K562 (cell line): ENCODE data around the gene TFCP2. TPM values are rescaled to one million over a fixed set of nuclear protein-coding genes. Genes with fewer than 3 reads are reported as not detected.
A peak's percentile ranks its signal among the peaks of the same experiment; 100 is the strongest.

Experiments used
- ATAC-seq: fragments of 200-7000 bp; cut with Tn5 transposase; 3 replicates; pipeline ENCODE4 v1.9.1; 2020; ENCODE audit warnings: moderate library complexity
- BruUV-seq: library from RNA; stranded (reverse); fragments of 400-500 nt; replicated peaks from 2 replicates; lab custom pipeline; 2021; lab: Mats Ljungman, UMichigan
- CTCF ChIA-PET: fragments of 300-600 bp; formaldehyde crosslinking; extraction: SDS; loops from one replicate; lab custom pipeline; 2021; ENCODE audit warnings: low intra/inter-chr PET ratio; lab: Yijun Ruan, JAX
- POLR2A ChIA-PET: fragments of 300-600, 350-650 bp; sonication (Branson Sonifier 250); formaldehyde crosslinking; extraction: SDS; loops from one replicate; lab custom pipeline; 2021; ENCODE audit warnings: antibody characterized with exemption, inconsistent platforms; lab: Yijun Ruan, JAX
- DNase-seq, 4 experiments: peaks; one replicate each; pipeline versions ENCODE4 v3.0.0 to v3.0.0-alpha.2; 2011 to 2018; ENCODE audit warnings: low spot score in 3 of 4, mixed read lengths in 3 of 4; ENCODE audit errors: extremely low read depth in 1 of 4
- FAIRE-seq: peaks from 2 replicates; lab custom pipeline; 2011; peaks lifted over from hg19 to GRCh38; lab: Jason Lieb, UNC
- H2AFZ ChIP-seq: 2 replicates; pipeline ENCODE4 v1.6.0; 2011; ENCODE audit warnings: low read depth, low read length, control low read depth, inconsistent platforms
- H3K27ac ChIP-seq: fragments of 200-600 bp; 3 replicates; pipeline ENCODE4 v1.8.0; 2011; ENCODE audit warnings: low read depth, mild to moderate bottlenecking, control low read depth, inconsistent platforms, low read length, moderate library complexity, mixed read lengths; ENCODE audit errors: extremely low read depth
- H3K27me3 ChIP-seq, 2 experiments: fragments of 300-600 bp in 1 of 2; 2 replicates in 1 of 2; 3 replicates in 1 of 2; pipeline versions ENCODE4 v1.6.0 to v1.8.0; 2011; ENCODE audit warnings: inconsistent platforms in 2 of 2, low read length in 2 of 2, mild to moderate bottlenecking in 1 of 2, mixed read lengths in 1 of 2, moderate library complexity in 1 of 2; ENCODE audit not compliant: control insufficient read depth in 2 of 2, insufficient read depth in 2 of 2
- H3K36me3 ChIP-seq: fragments of 300-600 bp; 3 replicates; pipeline ENCODE4 v1.8.0; 2011; ENCODE audit warnings: mild to moderate bottlenecking, low read length, inconsistent platforms; ENCODE audit not compliant: control insufficient read depth, insufficient read depth
- H3K4me1 ChIP-seq, 2 experiments: fragments of 200-600 bp in 1 of 2; replicated peaks in 1 of 2; 2 replicates in 1 of 2; 3 replicates in 1 of 2; pipeline versions ENCODE4 v1.5.1 to v1.8.0; 2011; ENCODE audit warnings: inconsistent platforms in 2 of 2, low read length in 2 of 2, mild to moderate bottlenecking in 1 of 2, mixed read lengths in 1 of 2, moderate library complexity in 1 of 2; ENCODE audit not compliant: control insufficient read depth in 2 of 2, insufficient read depth in 2 of 2
- H3K4me2 ChIP-seq: 2 replicates; pipeline ENCODE4 v1.6.1; 2011; ENCODE audit warnings: low read length, control low read depth, inconsistent platforms, mixed read lengths; ENCODE audit not compliant: insufficient read depth
- H3K4me3 ChIP-seq: fragments of 200-600 bp; sonication (generic), shearing (Covaris generic); 2 replicates; pipeline ENCODE4 v1.5.1; 2016; ENCODE audit warnings: control low read depth, inconsistent platforms
- H3K79me2 ChIP-seq: fragments of 200-600 bp; 3 replicates; pipeline ENCODE4 v1.8.0; 2011; ENCODE audit warnings: low read length, inconsistent platforms; ENCODE audit not compliant: control insufficient read depth, insufficient read depth
- H3K9ac ChIP-seq, 2 experiments: 2 replicates each; pipeline versions ENCODE4 v1.6.0 to v1.6.1; 2011; ENCODE audit warnings: low read depth in 2 of 2, low read length in 2 of 2, control low read depth in 1 of 2, inconsistent platforms in 1 of 2, mild to moderate bottlenecking in 1 of 2, mixed read lengths in 1 of 2; ENCODE audit not compliant: insufficient read depth in 1 of 2
- H3K9me1 ChIP-seq: one replicate; pipeline ENCODE4 v1.6.0; 2011; ENCODE audit warnings: inconsistent platforms, mild to moderate bottlenecking, low read length, moderate library complexity; ENCODE audit not compliant: control insufficient read depth, insufficient read depth
- H3K9me3 ChIP-seq: replicated peaks from 2 replicates; pipeline ENCODE4 v1.5.1; 2011; ENCODE audit warnings: low read depth, low read length, inconsistent platforms; ENCODE audit not compliant: control insufficient read depth, insufficient read depth
- H4K20me1 ChIP-seq: replicated peaks from 2 replicates; pipeline ENCODE4 v1.6.1; 2011; ENCODE audit warnings: low read length, inconsistent platforms, mixed read lengths; ENCODE audit not compliant: control insufficient read depth, insufficient read depth
- MAFF ChIP-seq: IDR thresholded peaks from 2 replicates; pipeline ENCODE4 v1.6.1; 2012; ENCODE audit warnings: low read length, improper control_type of control experiment
- MAFG ChIP-seq: fragments of 450-650 bp; conservative IDR thresholded peaks from 2 replicates; pipeline ENCODE4 v1.6.1; 2016; ENCODE audit warnings: missing genetic modification characterization, missing compliant biosample characterization
- MEF2D ChIP-seq: conservative IDR thresholded peaks from 2 replicates; pipeline ENCODE4 v1.6.1; 2016; ENCODE audit warnings: low read depth, missing genetic modification characterization, missing compliant biosample characterization
- MNT ChIP-seq, 2 experiments: fragments of 450-650 bp; conservative IDR thresholded peaks; 2 replicates each; pipeline ENCODE4 v1.6.1; 2017; ENCODE audit warnings: mild to moderate bottlenecking in 2 of 2, moderate library complexity in 2 of 2
- POLR2AphosphoS2 ChIP-seq: IDR thresholded peaks from 2 replicates; pipeline ENCODE4 v1.6.1; 2012; ENCODE audit warnings: low read length, improper control_type of control experiment
- PREB ChIP-seq: sonication (generic); formaldehyde crosslinking; IDR thresholded peaks from 2 replicates; pipeline ENCODE4 v1.8.1; 2023; ENCODE audit warnings: mild to moderate bottlenecking, missing genetic modification reagents
- ZKSCAN8 ChIP-seq: fragments of 200-800 bp; sonication (Bioruptor generic); IDR thresholded peaks from 2 replicates; pipeline ENCODE4 v1.6.1; 2016; ENCODE audit warnings: missing genetic modification characterization, missing compliant biosample characterization
- ZNF121 ChIP-seq: sonication (generic); formaldehyde crosslinking; conservative IDR thresholded peaks from 2 replicates; pipeline ENCODE4 v1.8.0; 2022; ENCODE audit warnings: missing genetic modification reagents
- ZNF140 ChIP-seq: fragments of 250-450 bp; sonication (Bioruptor Pico); IDR thresholded peaks from 2 replicates; pipeline ENCODE4 v1.8.0; 2021; ENCODE audit warnings: moderate library complexity, mild to moderate bottlenecking, inconsistent platforms
- ZNF586 ChIP-seq: fragments of 450-650 bp; formaldehyde crosslinking; conservative IDR thresholded peaks from 2 replicates; pipeline ENCODE4 v1.4.0; 2020; ENCODE audit warnings: mild to moderate bottlenecking, moderate library complexity
- ZNF77 ChIP-seq: fragments of 250-450 bp; sonication (Bioruptor Pico); IDR thresholded peaks from 2 replicates; pipeline ENCODE4 v1.5.0; 2020
- WGBS: fragments of 100-300 bp; shearing (Covaris generic); methylation state at CpG from one replicate; pipeline ENCODE4 v1.1.6; 2016; ENCODE audit warnings: low coverage, mixed read lengths; ENCODE audit not compliant: insufficient coverage; ENCODE audit errors: missing lambda C conversion rate; 5-methylcytosine and 5-hydroxymethylcytosine counted together
- in situ Hi-C: fragments of 300-500 bp; cut with MboI; formaldehyde crosslinking; loops from 4 replicates; pipeline ENCODE4 v1.15.0; 2018; ENCODE audit warnings: inconsistent platforms, mixed read lengths
- intact Hi-C: fragments of 100-400 bp; cut with micrococcal nuclease; formaldehyde crosslinking; loops from 2 replicates; pipeline ENCODE4 v1.14.2; 2022
- polyA plus RNA-seq, 8 experiments: library from polyadenylated mRNA; depleted of rRNA in 4 of 8; stranded (reverse) in 5 of 8; unstranded in 3 of 8; fragments of >200 nt; fragmentation: Nextera tagmentation in 2 of 8; fragmentation: Illumina TruSeq in 1 of 8; extraction: Ambion mirVana in 2 of 8; extraction: Trizol in 1 of 8; gene quantifications; 2 replicates each; pipeline versions ENCODE4 v1.2.1 to v1.2.3, GENCODE V29; 2011 to 2014; ENCODE audit warnings: inconsistent platforms in 1 of 8, missing spikeins in 1 of 8
- total RNA-seq, 7 experiments: library from RNA; depleted of rRNA in 6 of 7; stranded (reverse); fragments of >200 nt in 6 of 7; fragmentation: Illumina TruSeq in 2 of 7; extraction: Trizol in 2 of 7; gene quantifications; 2 replicates each; pipeline versions ENCODE4 v1.2.1 to v1.2.3, GENCODE V29; 2011 to 2021; ENCODE audit warnings: low replicate concordance in 1 of 7

The TFCP2 gene
- total and polyA plus RNA-seq, 9 of the 15 experiments (the other 6 are each of a cell fraction or from before 2014, with no cell fraction given): 8.0 to 38.9 (median 19.3) TPM

- TF ChIP-seq MNT (conservative IDR thresholded peaks at IDR 0.05) (no peak), POLR2AphosphoS2 (no peak), ZNF586 (CRISPR knock-in tag) (no peak), MAFF (peak; percentile 55), PREB (CRISPR knock-in tag) (no peak), ZNF77 (CRISPR knock-in tag) (no peak), MEF2D (no peak), MAFG (peak; percentile 78), ZKSCAN8 (CRISPR knock-in tag) (no peak)
Measured at GRCh38 chr12:51156245-51156765, 16.6 kb downstream of the TFCP2 start (continued).

GRCh38 chr12:51152953-51153352, 20.0 kb downstream of the TFCP2 start:
- intact Hi-C loops: no loop called here
- BruUV-seq: no TSS peak
- in situ Hi-C loops: no loop called here

More at GRCh38 chr12:51152953-51153352, 20.0 kb downstream of the TFCP2 start:
- DNase-seq (no peak), ATAC-seq (no peak), FAIRE-seq (no peak)
- no peaks in the 10 kb centered on the region for H3K9me1 ChIP-seq
- no peaks in the 10 kb centered on the region for H3K27me3 ChIP-seq
- no peaks in the 10 kb centered on the region for H3K9me3 ChIP-seq
- H3K4me3 ChIP-seq: no peak overlapping the region
- no peaks in the 10 kb centered on the region for H4K20me1 ChIP-seq
- peak; percentile 79 for TF ChIP-seq ZNF121 (CRISPR knock-in tag)
- no peak for TF ChIP-seq ZNF140 (CRISPR knock-in tag)
- 0 out of 3 replicates have a peak, but pooled peaks cover 4% of the 10 kb centered on the region for H3K79me2 ChIP-seq
- CTCF ChIA-PET: no interaction called here
- no peak overlapping the region for H3K4me2 ChIP-seq
- no peak overlapping the region for H2AFZ ChIP-seq
- H3K9ac ChIP-seq: no peak overlapping the region
- H3K36me3 ChIP-seq: peaks cover 4% of the 10 kb centered on the region; the same call in 1 of the 3 replicates
- no peaks in the 10 kb centered on the region; a peak in 1 of 5 replicates for H3K4me1 ChIP-seq
- H3K27ac ChIP-seq: no peak overlapping the region
- 88% methylated on average over 1 of the region's 1 CpG for WGBS
- POLR2A ChIA-PET: no interaction called here
